ENCODE results near the gene SLX1A.
"Not testable (repeated sequence)": the region's sequence is repeated elsewhere in the genome, so short reads cannot be mapped to it uniquely, and the experiment has no call there.

SLX1A gene

DNA sequence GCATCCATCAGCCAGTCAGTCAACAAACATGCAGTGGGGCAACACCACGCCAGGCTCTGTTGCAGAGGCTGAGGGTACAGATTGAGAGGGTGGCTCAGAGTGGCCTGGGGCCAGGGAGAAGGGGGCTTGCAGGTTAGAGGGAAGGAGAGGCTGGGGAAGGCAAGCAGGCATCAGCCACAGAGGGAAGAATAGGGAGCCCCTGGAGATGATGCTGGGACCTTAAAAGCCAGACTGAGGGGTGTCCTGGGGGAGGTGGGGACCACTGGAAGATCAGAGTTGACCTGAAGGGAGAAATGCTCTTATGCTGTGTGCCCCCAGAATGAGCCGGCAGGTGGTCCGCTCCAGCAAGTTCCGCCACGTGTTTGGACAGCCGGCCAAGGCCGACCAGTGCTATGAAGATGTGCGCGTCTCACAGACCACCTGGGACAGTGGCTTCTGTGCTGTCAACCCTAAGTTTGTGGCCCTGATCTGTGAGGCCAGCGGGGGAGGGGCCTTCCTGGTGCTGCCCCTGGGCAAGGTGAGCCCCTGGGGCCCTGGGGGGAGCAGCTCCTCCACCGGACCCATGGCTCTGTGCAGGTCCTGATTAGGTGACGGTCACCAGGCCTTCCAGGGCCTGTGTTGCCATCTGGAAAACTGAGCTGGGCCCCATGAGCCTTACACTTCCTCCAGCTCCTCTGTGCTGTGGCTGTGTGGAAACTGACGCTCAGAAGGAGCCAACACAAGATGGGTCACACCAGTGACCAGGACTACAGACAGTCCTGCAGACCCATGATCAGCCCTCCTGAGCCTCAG is 8.6 kb upstream of the SLX1A start:
- no peak for FAIRE-seq

DNA sequence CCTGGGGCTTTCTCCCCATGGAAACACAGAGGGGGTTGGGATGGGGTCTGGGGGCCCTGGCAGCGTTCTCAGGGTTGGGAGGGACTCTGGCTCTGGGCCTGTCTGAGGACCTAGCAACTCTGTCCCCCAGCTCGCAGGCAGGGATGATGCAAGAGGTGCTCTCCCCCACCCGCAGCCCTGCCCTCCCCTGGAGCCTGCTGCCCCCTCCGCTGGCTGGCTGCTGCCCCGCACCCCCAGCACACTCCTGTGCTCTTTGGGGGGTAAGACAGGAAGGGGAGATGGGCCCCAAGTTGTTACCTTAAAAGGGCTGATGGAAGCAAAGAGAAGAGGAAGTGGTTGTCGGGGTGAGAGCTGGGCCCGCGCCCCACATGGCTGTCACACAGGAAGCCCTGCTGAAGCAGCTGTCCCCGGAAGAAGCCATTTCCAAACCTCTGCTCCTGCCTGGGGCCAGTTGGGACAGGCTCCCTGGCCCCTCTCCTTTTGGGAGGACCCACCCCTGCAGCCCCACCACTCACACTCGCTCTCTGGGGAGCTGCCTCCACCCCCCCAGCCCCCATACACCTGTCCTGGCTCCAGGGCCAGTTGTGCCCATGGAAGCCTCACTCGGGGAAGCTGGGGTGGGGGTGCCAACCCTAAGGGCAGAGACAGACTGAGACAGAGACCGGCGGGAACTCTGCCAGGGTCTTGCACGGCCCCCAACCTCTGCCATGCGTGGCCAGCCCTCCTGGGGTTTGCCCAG is 7.8 kb upstream of the SLX1A start:
- FAIRE-seq = no peak

DNA sequence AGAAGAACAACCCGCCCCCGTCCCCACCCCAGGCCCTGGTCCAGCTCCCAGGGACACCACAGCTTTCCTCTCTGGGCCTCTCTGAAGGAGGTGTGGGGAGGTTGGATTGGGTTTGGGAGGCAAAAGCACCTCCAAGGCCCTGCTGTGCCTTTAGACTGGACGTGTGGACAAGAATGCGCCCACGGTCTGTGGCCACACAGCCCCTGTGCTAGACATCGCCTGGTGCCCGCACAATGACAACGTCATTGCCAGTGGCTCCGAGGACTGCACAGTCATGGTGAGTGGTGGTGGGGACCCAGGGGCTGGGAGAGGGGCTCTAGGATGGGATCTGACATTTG is 7.3 kb upstream of the SLX1A start:
- no peak for FAIRE-seq

DNA sequence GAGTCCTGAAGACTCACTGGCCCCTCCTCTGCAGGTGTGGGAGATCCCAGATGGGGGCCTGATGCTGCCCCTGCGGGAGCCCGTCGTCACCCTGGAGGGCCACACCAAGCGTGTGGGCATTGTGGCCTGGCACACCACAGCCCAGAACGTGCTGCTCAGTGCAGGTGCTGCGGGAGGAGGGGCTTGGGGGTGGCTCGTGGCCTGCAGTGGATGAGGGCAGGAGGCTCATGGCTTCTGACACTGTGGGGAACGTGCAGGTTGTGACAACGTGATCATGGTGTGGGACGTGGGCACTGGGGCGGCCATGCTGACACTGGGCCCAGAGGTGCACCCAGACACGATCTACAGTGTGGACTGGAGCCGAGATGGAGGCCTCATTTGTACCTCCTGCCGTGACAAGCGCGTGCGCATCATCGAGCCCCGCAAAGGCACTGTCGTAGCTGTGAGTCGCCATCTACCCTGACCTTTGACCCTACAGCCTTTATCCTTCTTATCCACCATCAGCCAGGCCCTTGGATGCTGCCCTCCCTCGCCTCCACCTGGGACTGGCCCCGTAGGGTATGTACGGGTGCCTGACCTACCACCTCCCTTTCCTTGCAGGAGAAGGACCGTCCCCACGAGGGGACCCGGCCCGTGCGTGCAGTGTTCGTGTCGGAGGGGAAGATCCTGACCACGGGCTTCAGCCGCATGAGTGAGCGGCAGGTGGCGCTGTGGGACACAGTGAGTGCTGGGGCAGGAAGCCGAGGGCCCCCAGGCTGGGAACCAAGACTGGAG is 6.7 kb upstream of the SLX1A start:
- FAIRE-seq = no peak

DNA sequence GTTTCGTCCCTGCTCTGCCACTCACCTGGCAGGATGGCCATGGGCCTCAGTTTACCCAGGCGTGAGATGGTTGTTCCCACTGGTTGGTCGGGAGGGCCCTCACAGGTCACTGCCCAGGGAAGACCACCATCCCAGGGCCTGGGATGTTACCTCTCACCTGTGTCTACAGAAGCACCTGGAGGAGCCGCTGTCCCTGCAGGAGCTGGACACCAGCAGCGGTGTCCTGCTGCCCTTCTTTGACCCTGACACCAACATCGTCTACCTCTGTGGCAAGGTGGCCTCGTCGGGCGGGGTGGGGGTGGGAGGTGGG is 6.2 kb upstream of the SLX1A start:
- FAIRE-seq = no peak

DNA sequence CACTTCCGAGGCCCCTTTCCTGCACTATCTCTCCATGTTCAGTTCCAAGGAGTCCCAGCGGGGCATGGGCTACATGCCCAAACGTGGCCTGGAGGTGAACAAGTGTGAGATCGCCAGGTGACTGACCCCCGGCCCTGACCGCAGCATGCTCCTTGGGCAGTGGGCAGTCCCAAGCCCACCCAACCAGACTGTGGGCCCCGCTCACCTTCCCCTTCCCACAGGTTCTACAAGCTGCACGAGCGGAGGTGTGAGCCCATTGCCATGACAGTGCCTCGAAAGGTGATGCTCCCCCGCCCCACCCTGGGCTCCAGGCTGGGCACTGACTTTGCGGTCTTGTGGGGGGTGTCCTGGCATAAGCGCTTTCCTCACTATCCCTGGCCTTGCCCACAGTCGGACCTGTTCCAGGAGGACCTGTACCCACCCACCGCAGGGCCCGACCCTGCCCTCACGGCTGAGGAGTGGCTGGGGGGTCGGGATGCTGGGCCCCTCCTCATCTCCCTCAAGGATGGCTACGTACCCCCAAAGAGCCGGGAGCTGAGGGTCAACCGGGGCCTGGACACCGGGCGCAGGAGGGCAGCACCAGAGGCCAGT is 5.6 kb upstream of the SLX1A start:
- FAIRE-seq = no peak

DNA sequence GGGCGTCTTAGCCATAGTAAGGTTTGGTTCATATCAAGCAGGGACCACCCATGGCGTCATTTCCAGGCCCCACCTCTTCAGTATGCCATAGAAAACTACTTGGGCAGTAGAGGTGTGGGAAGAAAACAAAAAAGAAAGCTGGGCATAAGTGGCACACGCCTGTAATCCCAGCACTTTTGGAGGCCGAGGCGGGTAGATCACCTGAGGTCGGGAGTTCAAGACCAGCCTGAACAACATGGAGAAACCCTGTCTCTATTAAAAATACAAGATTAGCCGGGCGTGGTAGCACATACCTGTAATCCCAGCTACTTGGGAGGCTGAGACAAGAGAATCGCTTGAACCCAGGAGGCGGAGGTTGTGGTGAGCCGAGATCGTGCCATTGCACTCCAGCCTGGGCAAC is 2.5 kb upstream of the SLX1A start:
- FAIRE-seq = not testable (repeated sequence)

DNA sequence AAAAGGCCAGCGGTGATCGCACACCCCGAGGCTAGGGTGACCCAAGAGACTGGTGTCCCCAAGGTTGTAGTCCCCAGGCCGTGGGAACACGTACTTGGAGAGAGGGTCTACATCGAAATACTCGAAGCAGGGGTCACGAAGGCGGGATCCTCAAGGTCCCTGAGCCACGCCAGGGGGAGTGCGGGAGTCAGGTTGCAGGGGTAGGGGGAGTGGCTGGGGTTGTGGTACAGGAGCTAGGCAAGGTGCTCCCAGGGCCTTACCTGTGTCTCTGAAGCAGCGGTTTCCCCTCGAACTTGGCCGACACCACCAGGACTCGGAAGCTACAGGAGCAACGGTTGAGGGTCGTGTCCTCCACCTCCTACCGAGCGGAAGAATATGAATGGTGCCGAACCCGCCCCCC is 577 bp upstream of the SLX1A start:
- not testable (repeated sequence) for FAIRE-seq

DNA sequence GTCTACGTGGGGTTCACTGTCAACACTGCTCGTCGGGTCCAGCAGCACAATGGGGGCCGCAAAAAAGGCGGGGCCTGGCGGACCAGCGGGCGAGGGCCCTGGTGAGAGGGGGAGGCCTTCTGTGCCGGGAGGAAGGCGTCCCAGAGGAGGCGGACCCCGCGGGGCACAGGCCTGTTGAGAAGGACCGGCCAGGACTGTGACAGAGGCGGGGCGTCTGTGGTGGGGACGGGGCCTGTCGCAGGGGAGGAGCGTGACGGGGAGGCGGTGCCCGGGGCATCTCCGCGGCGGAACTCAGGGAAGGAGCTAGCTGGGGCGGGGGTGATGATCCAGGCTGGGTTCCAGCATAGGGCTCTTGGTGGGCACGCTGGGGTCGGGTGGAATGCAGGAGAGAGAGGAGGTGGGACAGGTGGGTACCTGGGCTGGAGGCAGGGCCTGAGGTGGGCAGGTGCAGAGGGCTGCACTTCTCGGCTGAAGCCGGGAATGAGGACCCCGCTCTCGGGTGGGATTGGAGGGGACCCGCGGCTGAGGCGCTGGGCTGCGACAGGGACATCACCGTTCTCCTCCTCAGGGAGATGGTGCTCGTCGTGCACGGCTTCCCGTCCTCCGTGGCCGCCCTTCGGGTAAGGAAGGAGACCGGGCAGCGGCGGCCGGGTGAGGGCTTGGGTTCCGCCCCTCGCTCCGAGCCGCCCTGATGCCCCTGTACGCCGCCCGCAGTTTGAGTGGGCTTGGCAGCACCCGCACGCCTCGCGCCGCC is 674 bp downstream of the SLX1A start:
- not testable (repeated sequence) for FAIRE-seq

DNA sequence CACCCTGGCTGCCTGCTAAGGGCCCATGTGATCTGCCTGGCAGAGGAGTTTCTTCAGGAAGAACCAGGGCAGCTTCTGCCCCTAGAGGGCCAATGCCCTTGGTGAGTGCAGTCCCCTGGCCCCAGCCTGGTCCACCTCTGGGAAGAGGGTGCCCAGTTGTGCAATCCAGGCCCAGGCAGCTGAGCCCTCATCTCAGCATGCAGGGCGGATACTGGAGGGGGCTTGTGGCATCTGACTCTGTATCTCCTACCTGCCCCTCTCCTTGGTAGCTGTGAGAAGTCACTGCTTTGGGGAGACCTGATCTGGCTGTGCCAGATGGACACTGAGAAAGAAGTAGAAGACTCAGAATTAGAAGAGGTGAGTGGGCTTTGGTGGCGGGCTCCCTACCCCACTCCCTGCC is 3.3 kb downstream of the SLX1A start:
- not testable (repeated sequence) for FAIRE-seq

DNA sequence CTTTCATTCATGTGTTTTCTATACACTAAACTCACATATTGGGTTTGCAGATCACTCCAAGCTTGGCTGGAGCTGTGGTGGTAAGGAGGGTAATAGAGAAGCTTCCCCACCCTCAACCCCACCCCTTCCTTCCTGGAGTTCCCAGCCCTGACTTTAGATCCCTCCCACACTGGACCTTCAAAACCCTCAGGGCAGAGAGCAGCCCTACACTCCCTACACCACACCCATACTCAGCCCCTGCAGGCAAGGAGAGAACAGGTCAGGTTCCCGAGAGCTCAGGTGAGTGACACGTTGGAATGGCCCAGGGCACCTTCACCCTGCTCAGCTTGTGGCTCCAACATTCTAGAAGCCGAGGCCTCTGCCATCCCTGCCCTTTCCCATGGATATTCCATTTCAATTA is 5.4 kb downstream of the SLX1A start, which contains the start of gene SULT1A3:
Gene SULT1A3 (plus strand): TSS at position 207 of the 400 bp plus-strand sequence. CDS start 1,474 bp downstream, outside the sequence.
- FAIRE-seq = not testable (repeated sequence)

DNA sequence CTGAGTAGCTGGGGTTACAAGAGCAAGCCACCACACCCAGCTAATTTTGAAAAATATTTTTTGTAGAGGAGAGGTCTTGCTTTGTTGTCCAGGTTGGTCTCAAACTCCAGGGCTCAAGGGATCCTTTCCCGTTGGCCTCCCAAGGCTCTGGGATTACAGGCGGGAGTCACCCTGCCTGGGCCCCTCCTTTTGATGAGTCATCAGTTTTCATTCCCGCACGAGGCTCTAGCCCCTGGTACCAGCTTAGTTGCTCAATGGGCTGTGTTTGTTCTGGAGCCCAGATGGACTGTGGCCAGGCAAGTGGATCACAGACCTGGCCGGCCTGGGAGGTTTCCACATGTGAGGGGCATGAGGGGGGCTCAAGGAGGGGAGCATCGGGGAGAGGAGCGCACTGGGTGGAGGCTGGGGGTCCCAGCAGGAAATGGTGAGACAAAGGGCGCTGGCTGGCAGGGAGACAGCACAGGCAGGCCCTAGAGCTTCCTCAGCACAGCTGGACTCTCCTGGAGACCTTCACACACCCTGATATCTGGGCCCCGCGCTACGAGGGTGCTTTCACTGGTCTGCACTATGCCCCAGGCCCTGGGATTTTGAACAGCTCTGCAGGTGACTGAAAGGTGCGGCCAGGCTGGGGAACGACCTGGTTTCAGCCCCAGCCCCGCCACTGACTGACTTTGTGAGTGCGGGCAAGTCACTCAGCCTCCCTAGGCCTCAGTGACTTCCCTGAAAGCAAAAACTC is 6.1 kb downstream of the SLX1A start:
- FAIRE-seq = not testable (repeated sequence)

DNA sequence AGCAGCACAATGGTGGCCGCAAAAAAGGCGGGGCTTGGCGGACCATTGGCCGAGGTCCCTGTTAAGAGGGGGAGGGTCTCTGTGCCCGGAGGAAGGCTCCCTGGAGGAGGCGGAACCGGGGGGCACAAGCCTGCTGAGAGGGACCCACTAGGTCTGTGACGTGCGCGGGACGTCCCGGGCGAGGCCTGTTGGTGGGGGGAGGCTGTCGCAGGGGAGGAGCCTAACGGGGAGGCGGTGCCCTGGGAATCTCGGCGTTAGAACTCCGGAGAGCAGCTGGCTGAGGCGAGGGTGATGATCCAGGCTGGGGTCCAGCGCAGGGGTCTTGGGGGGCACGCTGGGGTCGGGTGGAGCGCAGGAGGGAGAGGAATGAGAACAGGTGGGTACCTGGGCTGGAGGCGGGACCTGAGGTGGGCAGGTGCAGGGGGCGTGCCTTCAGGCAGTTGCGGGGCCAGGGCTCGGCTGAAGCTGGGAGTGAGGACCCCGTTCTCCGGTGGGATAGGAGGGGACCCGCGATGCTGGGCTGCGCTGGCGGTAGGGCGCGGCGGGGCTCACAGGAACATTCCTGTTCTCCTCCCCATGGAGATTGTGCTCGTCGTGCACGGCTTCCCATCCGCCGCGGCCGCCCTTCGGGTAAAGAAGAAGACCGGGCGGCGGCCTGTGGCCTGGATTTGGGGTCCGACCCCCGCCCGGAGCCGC is 12.0 kb downstream of the SLX1A start:
- FAIRE-seq = not testable (repeated sequence)

DNA sequence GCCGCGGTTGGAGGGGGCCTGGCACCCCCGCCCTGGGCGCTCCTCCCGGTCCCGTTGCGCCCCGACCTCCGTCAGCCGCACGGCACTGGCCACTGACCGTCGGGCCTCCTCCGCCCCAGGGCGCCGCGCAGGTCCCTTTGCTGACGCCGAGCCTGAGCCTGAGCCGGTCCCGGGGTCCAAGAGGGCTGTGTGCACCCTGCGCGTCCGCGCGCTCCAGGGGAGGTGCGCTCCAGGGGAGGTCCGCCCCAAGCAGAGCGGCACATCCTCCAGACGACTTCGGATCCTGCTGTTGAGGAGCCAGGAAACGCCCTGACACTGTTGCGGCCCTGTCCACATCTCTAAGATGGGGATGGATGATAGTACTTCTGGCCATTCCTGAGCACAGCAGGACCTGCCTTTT is 12.6 kb downstream of the SLX1A start:
- FAIRE-seq = not testable (repeated sequence)

DNA sequence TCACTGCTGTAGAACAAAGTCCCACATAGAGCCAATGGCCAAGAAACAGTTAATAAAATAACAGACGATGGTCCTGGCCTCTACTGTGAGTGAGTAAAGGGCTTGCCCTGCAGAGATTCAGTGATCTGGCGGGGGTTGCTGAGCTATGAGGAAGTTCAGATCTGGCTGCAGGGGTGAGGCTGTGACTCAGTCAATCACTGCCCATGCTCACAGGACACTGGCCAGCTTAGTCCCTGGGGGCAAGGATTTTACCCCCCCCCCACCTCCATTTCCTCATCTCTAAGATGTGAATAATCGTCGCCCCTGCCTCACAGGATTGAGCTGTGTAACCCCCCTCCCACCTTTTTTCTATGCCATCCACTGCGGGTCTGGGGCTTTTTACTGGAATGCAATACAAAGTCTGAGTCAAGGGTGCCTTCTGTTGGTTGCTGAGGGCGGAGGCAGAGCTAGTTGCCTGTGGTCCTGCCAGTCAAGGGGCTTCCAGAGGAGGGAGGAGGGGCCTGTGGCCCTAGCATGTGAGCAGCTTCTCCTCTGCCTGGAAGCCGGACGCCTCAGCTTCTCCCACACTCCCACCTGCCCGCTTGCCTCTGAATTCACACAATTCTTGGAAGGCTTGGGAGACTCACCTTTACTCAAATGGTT is 13.5 kb downstream of the SLX1A start:
- not testable (repeated sequence) for FAIRE-seq

DNA sequence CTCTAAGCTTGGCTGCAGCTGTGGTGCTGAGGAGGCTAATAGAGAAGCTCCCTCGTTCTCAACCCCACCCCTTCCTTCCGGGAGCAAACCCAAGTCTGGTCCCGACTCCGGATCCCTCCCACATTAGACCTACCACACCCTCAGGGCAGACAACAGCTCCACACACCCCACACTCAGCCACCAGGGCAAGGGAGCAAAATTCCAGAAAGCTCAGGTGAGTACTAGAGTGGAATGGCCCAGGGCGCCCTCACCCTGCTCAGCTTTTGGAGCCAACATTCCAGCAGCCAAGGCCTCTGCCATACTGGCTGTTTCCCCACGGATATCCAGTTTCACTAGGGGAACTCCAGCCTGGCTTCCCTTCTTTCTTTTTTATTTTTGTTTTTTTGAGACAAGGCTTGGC is 15.4 kb downstream of the SLX1A start:
- not testable (repeated sequence) for FAIRE-seq

DNA sequence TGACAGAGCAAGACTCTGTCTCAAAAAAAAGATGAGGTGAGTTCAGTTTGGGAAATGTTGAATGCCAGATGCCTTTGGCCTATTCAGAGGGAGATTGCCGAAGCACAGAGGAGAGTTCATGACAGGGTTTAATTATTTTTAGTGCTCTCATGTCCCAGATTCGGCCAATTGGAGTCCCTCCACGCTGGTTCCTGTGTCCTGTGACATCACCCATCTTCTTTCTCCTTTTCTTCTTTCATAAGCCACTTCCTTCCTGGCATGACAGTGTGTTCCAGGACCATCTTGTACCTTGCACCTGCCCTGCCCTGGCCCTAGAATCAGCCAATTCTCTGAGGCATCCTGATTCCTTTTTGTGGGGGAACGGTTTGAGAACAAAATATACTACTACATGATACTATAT is 17.7 kb downstream of the SLX1A start:
- FAIRE-seq = not testable (repeated sequence)

DNA sequence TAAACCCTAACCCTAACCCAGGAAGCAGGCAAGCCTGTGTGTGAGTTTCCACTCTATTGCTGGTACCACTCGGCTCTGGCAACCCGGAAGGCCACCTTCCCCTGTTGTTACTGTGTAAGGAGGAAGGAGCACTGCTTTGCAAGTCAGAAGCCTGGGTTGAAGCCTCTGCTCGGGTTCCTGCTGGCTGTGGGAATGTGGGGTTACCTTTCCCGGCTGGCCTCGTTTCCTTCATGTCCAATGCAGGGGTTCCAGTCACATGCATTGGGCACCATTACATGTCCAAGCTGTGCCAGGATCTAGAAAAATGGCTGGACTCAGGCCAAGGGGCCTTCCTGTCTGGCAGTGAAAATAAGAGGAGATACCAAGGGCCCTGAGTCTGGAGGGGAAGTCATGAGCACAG is 23.4 kb downstream of the SLX1A start:
- not testable (repeated sequence) for FAIRE-seq

Data from colon (tissue), 2 donors.